HG02981 (cell line): ENCODE data around the gene HRH1.
"Not testable (repeated sequence)": the region's sequence is repeated elsewhere in the genome, so short reads cannot be mapped to it uniquely, and the experiment has no call there.

ENCODE experiments used
- ATAC-seq: cut with Tn5 transposase; IDR thresholded peaks from one replicate; pipeline ENCODE4 v1.9.1; 2021; ENCODE audit warnings: mild to moderate bottlenecking, moderate library complexity; ENCODE audit not compliant: unreplicated experiment

The HRH1 gene

DNA sequence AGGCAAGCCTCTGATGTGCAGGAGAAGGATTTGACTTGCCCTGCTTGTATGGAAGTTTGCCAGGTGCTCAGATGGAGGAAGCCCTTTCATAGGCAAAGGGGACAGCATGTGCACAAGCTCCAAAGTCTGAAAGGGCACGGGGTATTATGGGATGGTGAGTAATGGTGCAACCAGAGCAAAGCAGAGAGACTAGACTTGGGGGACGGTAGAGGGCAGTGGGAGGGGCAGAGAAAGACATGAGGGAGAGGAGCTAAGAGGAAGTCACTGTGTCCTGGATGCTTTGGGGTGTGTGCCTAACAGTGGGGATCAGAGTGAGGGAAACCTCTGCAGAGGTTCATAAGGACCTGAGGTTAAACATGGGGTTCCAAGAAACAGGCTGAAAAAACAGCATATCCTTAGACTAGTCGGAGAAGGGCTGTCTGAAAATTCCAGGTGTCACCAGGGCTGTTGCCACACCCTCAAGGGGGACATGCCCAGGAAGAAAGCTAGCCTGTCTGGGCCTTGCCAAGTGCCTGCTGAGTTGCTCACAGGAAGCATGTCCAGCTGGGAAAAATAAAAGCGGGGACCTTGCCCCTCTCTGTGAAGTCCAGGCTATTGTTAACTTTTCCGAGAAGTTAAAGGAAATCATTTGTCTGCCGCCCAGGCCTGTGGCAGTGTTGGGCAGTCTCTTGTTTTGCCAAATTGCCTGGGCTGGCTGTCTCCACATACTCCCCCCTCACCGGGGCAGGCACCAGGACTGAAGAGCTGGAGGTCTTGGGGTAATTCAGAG is 47.1 kb downstream of the HRH1 start:
- ATAC-seq, result no peak

DNA sequence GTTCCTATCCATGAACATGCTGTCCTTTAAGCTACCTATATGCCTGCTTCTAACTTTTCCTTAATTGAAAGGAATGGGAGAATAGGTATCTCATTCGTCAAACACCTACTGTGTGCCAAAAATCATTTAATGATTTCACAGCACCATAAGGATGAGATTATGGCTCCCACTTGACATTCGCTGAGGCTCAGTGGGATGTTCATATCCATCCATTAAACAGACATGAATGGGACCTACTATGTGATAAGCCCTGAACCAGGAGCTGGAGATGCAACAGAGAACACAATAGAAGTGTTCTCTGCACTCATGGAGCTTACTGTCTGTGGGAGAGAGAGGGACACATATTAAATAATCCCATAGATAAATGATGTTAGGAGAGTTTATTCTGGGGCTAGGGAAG is 49.7 kb downstream of the HRH1 start:
- no peak for ATAC-seq

DNA sequence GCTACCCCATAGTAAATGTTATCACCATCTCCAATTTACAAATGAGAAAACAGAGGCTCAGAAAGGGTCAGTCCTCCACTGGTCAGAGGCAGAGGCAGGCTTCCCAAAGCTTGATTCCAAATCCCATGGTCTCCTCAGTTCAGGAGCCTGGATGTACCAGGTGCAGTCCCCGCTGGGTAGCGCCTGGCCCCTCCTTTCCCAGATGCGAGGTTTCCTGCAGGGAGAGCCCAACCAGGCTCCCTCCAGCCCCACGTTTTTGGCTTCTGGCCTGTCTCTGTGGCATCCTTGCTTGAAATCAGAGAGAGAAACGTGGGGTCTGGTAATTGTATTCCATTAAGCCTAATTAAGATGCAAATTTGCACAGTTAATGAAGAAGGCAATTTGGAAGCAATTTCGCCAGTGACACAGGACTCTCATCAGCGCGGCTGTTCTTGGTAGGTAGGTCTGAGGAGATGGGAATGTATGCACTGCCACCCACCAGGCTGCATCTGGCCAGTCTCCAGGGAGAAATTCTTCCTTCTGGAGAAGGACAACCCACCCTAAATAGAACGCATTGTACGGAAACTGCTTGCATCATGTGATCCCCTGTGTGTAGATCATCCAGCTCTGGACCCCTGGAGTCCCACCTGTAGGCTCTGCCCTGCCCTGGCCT is 50.5 kb downstream of the HRH1 start:
- no peak for ATAC-seq

DNA sequence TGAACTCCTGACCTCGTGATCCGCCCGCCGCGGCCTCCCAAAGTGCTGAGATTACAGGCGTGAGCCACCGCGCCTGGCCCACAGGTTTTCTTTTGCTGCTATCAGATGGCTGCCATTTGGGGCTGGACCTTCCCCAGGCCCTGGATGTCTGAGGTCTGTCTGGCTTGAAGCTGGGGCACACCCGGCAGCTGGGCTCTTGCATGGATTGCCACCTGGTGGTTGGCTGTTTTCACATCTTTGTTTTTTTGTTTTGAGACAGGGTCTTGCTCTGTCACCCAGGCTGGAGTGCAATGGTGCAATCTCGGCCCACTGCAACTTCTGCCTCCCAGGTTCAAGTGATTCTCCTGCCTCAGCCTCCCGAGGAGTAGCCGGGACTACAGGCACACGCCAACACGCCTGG is 51.6 kb downstream of the HRH1 start:
- not testable (repeated sequence) for ATAC-seq

DNA sequence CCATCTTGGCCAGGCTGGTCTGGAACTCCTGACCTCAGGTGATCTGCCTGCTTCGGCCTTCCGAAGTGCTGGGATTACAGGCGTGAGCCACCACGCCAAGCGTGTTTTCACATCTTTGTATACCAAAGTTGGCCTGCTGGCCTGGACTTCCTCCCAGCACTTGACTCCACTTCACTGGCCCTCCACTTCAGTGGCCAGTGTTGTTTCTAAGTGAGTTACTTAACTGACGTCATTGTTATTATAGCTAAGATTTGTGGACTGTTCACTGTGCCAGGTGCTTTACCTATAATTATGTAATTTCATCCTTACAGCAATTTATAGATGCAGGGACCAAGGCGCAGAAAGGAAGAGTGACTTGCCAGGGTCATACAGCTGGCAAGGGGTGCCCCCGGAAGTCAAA is 52.0 kb downstream of the HRH1 start:
- no peak for ATAC-seq

DNA sequence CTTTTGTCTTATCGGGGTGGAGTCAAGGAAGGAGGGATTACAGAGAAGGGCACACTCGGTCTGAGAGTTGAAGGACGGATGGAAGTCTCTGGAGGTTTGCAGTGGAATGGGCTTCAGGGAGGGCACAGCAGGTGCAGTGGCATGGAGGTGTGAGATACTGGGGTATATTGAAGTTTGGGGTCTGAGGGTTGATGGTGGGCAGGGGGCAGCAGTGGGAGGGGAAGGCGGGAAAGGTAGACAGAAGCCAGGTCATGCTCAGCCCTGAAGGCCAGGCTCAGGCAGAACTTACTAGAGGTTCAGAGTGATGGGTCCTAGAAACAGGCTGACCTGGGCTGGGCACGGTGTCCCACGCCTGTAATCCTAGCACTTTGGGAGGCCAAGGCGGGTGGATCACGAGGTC is 52.7 kb downstream of the HRH1 start:
- no peak for ATAC-seq

DNA sequence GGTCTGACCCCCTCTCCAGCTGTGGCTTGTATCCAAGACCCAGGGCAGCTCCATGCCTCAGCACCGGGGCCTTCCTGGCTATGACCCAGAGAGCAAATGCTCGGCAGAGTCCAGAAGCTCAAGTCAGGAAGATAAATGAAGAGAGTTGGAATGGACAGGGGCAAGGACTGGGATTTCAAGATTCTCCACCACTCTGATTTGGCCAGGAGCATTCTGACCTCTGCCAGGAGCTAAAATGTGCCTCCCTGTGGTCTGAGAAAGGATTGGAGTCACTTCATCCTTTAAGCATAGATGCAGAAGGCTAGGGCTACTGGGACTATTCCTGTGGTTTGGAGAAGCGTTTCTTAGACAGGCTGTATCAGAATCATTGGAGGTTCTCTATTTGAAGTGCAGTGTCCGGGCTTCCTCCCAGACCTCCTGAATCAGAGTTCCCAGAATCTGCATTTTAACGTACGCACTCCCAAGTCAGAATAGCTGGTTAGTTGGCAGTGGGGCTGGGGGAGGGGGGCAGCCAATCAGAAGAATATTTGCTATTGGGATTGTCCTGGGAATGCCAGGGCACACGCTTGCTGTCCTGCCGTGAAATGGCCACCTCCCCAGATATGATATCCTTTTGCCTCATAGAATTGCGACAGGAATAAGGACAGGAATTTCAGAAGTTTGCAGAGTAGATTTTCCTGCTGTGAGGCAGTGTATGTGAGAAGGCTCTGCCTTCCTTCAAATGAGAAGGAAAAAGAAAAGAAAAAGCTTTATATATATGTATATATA is 57.4 kb downstream of the HRH1 start:
- ATAC-seq, result no peak

DNA sequence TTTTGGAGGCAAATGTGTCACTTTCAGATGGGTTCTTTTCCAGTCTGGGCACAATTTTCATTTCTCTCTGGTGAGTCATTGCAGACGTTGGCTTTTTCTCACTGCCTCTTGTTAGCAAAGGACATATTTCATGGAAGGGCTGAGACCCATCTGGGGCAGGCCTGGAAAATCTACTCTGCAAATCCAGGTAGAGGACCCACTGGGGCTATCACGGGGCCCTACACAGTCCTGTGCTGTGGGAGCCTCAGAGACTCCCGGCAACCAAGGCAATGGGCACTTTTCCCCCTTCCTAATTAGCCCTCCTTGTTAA is 58.0 kb downstream of the HRH1 start:
- ATAC-seq, result no peak

DNA sequence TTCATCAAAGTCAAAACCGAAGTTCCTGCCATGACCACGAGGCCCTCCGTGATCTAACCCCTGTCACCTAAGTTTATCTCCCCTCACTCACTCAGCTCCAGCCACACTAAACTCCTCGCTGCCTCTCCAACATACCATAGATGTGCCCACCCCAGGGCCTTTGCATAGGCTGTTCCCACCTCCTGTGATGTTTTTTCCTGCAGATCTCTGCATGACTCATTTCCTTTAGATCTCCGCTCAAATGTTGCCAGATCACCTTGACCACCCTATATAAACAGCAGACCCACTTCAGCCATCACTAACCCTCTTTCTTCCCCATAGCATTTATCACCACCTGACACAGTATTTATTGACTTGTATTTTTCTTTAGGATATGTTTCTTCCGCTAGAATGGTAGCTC is 58.5 kb downstream of the HRH1 start:
- ATAC-seq, result no peak

DNA sequence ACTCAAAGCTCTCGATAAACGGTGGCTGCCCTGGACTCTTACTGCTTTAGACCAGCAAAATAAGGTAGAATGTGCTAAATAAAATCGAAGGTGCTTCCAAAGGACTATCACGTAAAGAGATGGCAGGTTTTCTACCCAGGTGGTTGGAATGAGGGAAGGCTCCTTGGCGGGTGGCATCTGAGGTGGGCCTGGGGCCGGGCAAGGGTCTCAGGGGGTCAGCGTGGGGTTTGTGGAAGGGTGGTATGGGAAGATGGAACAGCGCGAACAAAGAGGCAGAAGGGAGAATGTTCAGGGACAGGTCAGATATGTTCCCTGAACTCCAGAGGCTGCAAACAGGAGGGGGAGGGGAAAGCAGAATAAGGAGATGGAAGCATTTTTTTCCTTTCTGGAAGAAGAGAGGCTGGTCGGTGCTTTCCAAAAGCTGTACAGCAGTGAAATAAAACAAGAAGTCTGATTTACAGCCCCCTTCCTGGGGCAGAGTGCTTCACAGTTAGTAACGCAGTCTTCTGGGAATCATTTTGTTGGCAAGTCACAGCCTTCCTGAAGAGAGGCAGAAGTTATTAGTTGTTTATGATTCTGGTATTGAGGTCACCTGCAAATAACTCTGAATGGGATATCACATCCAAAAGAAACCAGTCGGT is 59.6 kb downstream of the HRH1 start:
- ATAC-seq, result no peak

DNA sequence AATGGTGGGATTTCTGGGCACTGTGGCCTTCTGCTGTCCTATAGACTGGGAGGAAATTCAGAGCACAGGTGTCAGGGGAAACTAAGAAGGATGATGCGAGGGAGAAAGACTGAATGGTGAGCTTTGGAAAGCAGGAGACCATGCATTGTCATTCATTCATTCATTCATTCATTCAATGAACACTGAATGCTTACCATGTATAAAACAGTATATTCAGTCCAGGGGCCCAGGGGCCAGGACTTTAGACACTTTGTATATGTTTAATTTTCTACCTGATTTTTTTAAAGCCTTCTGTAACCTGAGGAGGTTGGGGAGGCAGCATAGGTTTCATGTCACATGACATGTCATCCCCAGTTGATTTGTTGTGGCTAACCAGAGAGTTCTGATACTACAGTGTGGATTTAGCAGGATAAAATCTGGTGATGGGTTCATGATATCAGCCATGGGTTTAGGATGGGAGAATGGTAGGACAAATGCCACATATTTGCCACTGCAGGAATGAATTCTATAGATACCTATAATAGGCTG is 60.2 kb downstream of the HRH1 start:
- no peak for ATAC-seq

DNA sequence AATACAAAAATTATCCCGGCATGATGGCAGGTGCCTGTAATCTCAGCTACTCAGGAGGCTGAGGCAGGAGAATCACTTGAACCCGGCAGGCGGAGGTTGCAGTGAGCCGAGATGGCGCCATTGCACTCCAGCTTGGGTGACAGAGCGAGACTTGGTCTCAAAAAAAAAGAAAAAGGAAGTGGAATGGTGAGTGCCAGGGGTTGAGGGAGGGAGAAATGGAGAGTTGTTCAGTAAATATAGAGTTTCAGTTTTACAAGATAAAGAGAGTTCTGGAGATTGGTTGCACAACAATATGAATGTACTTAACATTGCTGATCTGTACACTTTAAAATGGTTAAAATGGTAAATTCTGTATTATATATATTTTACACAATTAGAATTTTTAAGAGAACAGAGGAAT is 63.1 kb downstream of the HRH1 start:
- not testable (repeated sequence) for ATAC-seq

DNA sequence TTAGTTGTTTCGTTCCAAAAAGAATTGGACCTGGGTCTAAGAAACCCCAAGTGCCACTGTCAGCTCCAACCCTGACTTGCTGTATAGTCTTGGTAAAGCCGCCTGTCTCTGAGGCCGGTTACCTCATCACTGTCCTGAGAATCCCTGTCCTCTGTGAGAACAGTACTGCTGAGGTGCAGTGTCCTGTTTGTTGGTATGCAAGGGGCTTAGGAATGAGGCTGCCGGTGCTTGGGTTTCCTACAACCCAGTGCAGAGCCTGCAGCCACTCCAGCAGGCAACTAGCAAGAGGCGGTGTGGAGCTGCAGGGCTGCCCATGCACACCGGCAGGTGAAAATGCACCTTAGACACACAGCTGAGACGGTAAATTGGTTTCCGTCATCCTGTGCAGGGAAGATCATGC is 65.9 kb downstream of the HRH1 start:
- ATAC-seq, result no peak

DNA sequence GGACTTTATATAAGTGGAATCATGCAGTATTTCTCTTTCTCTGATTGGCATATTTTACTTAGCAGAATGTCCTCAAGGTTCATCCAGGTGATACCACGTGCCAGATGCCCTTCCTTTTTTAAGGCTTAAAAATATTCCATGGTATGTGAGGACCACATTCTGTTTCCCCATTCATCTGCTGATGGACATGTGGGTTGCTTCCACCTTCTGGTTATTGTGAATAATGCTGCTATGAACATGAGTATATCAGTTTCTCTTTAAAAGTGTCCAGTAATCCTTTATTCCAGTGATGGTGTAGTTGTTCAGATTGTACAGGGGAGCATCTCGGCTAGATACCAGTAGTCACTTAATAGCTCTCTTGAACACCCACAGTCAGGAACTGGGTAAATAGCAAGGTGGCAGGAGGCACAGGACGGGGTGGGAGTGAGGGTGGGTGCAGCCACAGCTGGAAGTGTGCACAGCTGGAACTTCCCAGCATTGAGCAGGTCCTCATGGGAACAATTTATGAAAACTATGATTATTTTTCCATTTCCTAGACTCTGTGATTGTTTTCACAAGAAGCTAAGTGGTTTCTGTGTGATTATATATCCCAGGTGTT is 67.6 kb downstream of the HRH1 start:
- no peak for ATAC-seq

DNA sequence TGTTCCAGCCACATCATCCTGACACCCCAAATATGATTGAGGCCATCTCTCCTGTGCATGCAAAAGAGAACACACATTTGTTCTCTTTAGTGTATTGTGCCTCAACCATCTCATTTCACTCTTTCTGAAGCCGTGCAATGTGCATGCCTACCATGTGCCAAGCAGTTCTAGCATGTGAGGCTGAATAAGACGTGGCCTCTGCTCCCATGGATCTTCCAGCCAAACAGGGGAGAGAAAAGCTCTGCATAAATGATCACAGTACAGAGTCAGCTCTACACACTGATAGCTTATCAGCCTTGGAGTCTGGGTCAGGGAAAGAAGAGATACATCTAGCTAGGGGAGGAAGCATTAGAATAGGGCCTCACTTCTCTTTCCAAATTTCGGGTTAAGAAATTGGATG is 69.7 kb downstream of the HRH1 start:
- no peak for ATAC-seq

DNA sequence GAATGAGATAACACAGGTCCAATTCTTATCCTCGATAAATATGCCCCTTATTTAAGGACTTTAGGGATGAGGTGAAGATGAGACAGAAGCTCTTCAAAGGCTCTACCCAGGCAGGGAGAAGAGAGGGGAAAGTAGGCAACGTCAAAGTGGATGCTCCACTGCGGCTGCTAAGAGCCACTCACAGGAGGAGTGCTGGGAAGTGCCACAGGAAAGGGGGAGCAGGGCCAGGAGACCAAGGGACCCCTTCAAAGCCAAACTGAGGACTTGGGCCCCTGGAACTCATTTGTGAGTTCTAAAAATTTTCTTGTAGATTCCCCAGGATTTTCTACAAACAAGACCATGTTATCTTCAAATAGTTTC is 70.6 kb downstream of the HRH1 start:
- ATAC-seq, result no peak

DNA sequence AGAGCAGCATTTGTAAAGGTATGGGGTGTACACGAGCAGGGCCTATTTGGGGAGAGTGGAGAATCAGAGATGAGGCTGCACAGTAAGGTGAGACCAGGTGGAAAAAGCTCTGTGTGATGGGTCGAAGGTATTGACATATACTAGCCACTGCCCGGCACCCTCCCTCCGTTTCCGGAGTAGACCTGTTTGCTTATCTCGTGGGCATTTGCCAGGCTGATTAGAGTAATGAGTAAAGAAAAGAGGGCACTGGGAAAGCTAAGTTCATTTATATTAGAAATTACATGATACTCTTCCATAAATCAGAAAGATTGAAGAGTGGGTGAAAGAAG is 71.7 kb downstream of the HRH1 start:
- ATAC-seq, result no peak

DNA sequence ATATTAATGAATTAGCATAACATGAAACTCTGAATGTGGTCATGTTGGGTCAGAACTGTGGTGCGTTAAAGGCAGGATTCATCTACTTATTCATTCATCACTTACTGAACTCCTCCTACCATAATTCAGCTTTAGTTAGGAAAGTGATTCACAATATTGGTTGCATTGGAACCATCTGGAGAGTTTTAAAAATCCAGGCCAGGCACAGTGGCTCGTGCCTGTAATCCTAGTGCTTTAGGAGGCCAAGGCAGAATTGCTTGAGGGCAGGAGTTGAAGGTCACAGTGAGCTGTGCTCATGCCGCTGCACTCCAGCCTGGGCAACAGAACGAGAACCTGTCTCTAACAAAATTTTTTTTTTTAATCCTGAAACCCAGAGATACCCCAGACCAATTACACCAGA is 73.7 kb downstream of the HRH1 start:
- ATAC-seq, result no peak

DNA sequence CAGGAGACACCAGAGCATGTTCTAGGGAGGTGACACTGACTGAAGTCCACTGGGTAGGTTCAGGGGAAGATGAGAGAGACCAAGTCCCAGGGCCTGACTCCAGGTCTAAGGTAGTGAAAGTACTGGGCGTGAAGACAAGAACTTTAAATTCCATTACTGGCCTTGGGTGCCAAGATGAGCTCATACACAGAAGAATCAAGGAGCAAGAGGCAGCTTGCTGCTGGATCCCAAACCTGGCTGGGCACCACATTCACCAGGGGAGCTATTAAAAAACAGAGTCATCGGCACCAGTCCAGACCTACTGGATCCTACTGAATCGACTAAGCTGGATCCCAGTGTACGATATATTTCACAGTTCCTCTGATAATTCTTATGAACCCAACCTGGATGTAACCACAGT is 75.8 kb downstream of the HRH1 start:
- ATAC-seq, result no peak

DNA sequence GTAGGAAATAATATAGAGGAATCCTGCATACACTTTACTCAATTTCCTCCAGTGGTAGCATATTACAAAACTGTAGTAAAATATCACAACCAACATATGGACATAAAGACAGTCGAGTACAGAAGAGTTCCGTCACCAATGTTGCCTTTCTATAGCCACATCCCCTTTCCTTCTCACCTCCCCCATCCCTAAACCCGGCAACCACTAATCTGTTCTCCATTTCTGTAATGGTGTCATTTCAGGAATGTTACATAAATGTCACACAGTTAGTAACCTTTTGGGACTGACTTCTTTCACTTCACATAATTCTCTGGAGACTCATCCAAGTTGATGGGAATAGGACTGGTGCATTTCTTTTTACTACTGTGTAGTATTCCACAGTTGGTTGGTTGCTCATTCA is 76.5 kb downstream of the HRH1 start:
- no peak for ATAC-seq

DNA sequence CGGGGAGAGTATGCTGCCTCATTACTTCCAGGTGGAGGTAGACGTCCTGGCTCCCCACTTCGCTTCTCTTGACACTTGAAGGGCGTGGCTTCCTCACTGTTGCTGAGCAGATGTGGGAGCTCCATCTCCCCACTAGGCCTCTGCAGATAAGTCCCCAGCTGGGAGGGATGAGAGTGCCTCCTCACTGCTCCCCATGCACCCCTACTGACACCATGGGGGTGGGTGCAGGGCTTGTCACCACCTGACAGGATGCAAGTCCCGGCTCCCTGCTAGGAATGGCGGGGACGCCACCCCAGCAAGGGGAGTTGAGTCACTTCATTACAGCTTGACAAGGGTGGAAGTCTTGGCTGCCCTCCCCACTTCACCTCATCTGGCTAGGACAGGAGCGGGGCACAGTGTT is 81.1 kb downstream of the HRH1 start:
- ATAC-seq, result no peak
